GM19468 (cell line): ENCODE results near the gene CHPT1.
"Not testable (repeated sequence)": the region's sequence is repeated elsewhere in the genome, so short reads cannot be mapped to it uniquely, and the experiment has no call there.

Experiments used
- ATAC-seq: cut with Tn5 transposase; IDR thresholded peaks from one replicate; pipeline ENCODE4 v1.9.1; 2021; ENCODE audit warnings: mild to moderate bottlenecking, moderate library complexity, moderate number of reproducible peaks; ENCODE audit not compliant: unreplicated experiment; ENCODE audit errors: extremely low read depth

CHPT1 gene

GRCh38 chr12:101714877-101715444, 17.5 kb downstream of the CHPT1 start:
- no peak for ATAC-seq

- ATAC-seq, result no peak
Measured at GRCh38 chr12:101719566-101719965, 22.1 kb downstream of the CHPT1 start.

GRCh38 chr12:101720118-101720517, 22.7 kb downstream of the CHPT1 start:
- ATAC-seq, result no peak

- ATAC-seq, result no peak
Measured at GRCh38 chr12:101722392-101722791, 25.0 kb downstream of the CHPT1 start.

- ATAC-seq, result no peak
Measured at GRCh38 chr12:101727098-101727497, 29.7 kb downstream of the CHPT1 start.

GRCh38 chr12:101729842-101730241, 32.4 kb downstream of the CHPT1 start:
- no peak for ATAC-seq

GRCh38 chr12:101732318-101732717, 34.9 kb downstream of the CHPT1 start:
- no peak for ATAC-seq

- ATAC-seq, result no peak
Measured at GRCh38 chr12:101733166-101733565, 35.7 kb downstream of the CHPT1 start.

- ATAC-seq, result not testable (repeated sequence)
Measured at GRCh38 chr12:101734482-101734881, 37.0 kb downstream of the CHPT1 start.

GRCh38 chr12:101737476-101737875, 40.0 kb downstream of the CHPT1 start:
- ATAC-seq, result no peak

- no peak for ATAC-seq
Measured at GRCh38 chr12:101738920-101739665, 41.7 kb downstream of the CHPT1 start, which contains the start of gene SYCP3. TSS of gene SYCP3 (minus strand) at chr12:101739462. CDS start at chr12:101737935, 1,527 bp downstream.

- no peak for ATAC-seq
Measured at GRCh38 chr12:101740566-101740965, 43.1 kb downstream of the CHPT1 start.

- no peak for ATAC-seq
Measured at GRCh38 chr12:101740980-101741379, 43.5 kb downstream of the CHPT1 start.

- no peak for ATAC-seq
Measured at GRCh38 chr12:101743242-101743641, 45.8 kb downstream of the CHPT1 start.

GRCh38 chr12:101743724-101744472, 46.5 kb downstream of the CHPT1 start:
- ATAC-seq, result peak; percentile 98

- ATAC-seq, result no peak
Measured at GRCh38 chr12:101745481-101745880, 48.0 kb downstream of the CHPT1 start.

GRCh38 chr12:101746196-101746595, 48.8 kb downstream of the CHPT1 start:
- no peak for ATAC-seq

- no peak for ATAC-seq
Measured at GRCh38 chr12:101746661-101747060, 49.2 kb downstream of the CHPT1 start.

GRCh38 chr12:101747697-101748096, 50.3 kb downstream of the CHPT1 start:
- no peak for ATAC-seq

GRCh38 chr12:101748907-101749306, 51.5 kb downstream of the CHPT1 start:
- no peak for ATAC-seq

GRCh38 chr12:101749657-101750056, 52.2 kb downstream of the CHPT1 start:
- no peak for ATAC-seq
